ENCODE results near the gene SYT9.

SYT9 gene

DNA sequence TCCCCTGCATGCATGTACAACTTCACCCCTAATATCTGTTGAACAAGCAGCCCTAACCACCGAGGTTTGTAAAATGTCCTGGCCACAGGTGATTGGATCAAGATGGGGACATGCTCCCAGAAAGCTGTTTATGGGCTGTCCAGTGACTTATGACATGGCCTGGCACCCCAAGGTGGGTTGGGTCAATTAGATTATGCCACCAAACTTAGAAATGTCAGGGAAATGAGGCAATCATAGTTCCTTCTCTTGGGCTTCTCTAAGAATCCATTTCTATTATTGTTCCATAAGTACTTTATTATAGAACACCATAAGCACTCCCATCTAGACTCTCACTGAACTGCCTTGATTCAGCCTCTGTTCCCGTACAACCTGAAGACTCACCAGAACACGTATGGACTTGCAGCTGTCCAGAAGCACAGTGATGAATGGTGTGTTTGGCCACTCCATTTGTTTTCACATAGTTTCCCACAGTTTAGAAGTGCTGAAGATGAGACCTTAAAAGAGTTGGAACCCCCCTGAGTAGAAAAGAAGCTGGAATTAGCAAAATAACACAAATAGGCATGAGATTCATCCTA is 188.1 kb downstream of the SYT9 start:
- TF ChIP-seq GATA2 (IDR thresholded peaks at IDR 0.05; ENCODE audit: low read depth, low read length), result no peak
- no peak for TF ChIP-seq GATA3 (IDR thresholded peaks at IDR 0.05; ENCODE audit: low read depth, low read length)

DNA sequence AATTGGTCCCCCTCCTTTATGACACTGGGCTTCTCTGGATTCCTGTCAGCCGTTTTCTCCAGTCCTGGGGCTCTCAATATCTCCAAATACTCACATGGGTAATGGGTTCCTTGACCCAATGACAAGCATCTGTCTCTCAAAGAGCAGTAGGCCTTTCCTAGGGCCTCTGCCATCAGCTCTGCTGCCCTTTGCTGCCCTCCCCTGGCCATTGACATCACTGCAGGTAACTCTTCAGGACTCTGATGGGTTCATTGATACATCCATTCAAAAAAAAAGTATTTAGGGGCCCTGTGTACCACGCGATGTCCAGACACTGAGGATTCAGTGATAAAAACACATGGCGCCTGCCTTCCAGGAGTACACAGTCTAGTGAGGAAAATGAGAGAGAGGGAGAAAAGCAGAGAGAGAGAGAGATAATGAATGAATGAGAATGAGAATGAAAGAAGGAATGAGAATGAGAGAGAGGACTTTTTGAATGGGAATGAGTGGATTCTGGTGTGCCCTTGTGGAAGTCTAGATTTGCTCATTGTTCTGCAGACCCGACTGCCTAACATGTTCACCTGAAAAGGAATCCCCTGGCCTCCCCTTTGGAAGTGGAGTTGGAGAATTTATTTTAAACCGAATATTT is 191.0 kb downstream of the SYT9 start:
- TF ChIP-seq GATA3 (IDR thresholded peaks at IDR 0.05; ENCODE audit: low read depth, low read length), result no peak
- TF ChIP-seq GATA2 (IDR thresholded peaks at IDR 0.05; ENCODE audit: low read depth, low read length), result no peak

DNA sequence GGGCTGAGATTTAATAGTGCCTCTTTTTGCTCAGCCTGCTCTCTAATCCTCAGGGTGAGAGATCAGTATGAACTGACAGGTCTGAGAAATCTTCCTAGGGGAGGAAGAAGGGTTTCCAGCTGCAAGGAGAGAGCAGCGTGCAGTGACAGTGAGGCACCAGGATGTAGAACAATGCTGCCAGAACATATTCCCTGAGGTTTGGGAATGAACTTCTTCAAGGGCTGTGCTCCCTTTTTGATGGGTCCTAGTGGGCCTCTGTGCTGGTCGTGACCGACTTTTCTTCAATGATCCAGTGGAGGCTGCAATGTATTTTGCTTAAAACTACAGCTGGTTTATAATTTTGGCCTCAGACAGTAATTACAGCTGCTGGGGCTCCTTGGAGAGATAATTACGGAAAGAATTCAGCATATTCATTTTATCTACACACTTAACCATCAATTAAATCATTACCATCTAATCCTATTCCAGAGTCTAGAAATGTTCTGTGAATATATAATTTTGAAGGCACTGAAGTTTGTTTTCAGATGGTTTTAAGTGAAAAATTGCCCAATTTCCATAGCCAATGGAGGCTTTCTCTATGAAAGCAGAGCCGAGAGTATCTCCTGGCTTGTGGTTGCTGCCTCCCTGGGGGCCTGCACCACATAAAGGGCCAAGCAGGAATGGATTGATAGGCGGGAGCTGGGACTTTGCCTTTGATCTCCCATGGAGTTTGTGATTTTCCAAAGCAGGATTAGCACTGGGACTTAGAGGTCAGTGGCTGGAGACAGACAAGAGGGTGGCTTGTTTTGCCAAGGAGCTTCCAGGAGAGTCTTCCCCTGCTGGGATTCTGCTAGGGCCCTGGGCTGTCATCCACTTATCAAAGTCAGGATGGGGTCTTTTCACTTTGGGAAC is 192.6 kb downstream of the SYT9 start:
- TF ChIP-seq GATA3 (IDR thresholded peaks at IDR 0.05; ENCODE audit: low read depth, low read length) (no peak), GATA2 (IDR thresholded peaks at IDR 0.05; ENCODE audit: low read depth, low read length) (no peak)

DNA sequence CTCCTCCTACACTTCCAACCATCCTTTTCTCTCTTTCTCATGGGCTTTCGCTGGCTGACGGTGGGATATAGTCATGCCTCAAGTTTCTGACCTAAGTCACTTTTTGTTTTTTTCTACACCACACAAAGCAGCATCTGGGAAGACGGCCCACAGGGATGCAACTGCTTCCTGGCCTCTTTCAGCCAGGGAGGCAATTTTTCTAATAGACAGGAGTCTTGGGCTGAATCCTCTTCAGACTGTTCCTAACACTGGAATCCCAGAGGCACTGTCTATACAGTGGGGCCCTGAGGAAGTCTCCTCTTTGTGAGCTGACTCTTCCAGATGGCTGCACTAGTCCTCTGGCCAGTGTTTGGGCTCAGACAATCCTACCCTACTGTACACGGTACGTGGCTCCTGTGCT is 193.9 kb downstream of the SYT9 start:
- no peak for TF ChIP-seq GATA2 (IDR thresholded peaks at IDR 0.05; ENCODE audit: low read depth, low read length)
- no peak for TF ChIP-seq GATA3 (IDR thresholded peaks at IDR 0.05; ENCODE audit: low read depth, low read length)

DNA sequence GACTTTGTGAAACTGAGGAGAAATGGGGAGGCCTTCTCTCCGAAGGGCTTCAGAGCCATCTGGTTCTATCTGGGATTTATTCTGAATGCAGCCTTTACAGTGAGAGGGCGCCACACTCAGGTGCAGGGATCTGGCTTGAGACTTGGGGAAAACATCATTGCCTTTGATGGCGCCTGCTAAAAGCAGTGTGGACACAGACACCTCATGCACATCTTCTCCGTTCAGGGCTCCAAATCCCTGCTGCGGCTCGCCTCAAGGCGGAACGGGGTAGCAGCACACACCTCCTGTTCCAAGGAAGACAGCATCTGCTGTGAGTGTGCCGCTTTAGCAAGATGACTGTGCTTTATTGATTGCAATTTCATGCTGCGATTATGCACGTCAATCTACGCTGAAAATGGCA is 196.5 kb downstream of the SYT9 start:
- TF ChIP-seq GATA2 (IDR thresholded peaks at IDR 0.05; ENCODE audit: low read depth, low read length) (no peak), GATA3 (IDR thresholded peaks at IDR 0.05; ENCODE audit: low read depth, low read length) (no peak)

DNA sequence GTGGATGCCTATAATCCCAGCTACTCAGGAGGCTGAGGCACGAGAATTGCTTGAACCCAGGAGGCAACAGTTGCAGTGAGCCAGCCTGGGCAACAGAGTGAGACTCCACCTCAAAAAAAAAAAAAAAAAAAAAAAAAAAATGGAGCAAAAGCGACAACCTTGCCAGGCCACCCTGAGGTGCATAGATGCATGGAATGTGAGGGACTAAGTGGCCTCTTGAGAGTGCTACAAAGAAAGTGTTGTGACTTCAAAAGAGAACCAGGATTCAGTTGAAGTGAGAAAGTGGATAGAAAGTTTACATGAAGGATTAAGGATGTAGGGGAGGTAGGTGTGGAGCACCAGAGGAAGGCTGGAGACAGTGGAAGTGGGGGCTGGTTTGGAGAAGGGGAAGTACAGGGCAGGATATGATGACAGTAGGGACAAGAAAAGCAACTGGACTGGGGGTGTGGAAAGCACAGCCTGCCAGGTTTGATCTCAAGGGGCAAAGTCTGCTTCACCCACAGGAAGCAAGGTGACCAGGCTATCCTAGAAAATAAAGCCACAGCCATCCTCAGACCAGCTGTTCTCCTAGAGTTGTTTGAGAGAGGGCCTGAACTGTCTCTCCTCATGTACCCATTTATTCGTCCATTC is 197.6 kb downstream of the SYT9 start:
- TF ChIP-seq GATA2 (IDR thresholded peaks at IDR 0.05; ENCODE audit: low read depth, low read length) (no peak), GATA3 (IDR thresholded peaks at IDR 0.05; ENCODE audit: low read depth, low read length) (no peak)

DNA sequence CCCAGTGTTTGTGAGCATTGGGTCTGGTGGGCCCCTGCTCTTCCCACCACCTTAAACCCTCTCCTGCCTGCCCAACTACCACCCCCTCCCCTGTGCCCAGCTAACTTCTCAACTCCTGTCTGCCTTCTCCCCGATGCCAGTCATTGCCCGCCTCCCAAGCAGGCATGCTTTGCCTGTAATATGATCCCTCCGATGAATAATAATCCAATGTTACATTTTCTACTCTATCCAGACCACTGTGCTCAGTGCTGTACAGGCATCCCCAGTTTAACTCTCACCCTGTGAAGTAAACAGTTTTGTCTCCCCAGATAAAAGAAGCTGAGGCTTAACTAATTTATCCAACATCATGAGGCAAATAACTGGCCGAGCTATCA is 198.1 kb downstream of the SYT9 start:
- TF ChIP-seq GATA2 (IDR thresholded peaks at IDR 0.05; ENCODE audit: low read depth, low read length) (no peak), GATA3 (IDR thresholded peaks at IDR 0.05; ENCODE audit: low read depth, low read length) (no peak)

DNA sequence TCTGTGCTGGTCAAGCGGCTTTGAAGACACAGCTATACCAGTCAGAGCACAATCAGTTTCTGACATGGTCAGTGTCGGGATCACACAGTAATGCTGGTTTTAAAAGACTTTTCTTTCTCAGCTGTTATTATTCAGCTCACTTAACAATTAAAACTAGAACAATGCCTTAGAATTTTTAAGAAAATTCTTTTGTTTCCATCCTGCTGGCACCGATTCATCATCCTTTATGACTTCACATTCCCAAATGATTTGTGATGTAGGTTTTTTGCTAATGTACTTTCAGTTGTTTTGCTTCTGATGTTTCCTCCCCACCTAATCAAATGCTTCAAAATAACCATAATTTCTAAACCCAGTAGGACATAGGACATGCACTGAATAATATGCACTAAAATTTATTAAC is 199.1 kb downstream of the SYT9 start:
- no peak for TF ChIP-seq GATA3 (IDR thresholded peaks at IDR 0.05; ENCODE audit: low read depth, low read length)
- no peak for TF ChIP-seq GATA2 (IDR thresholded peaks at IDR 0.05; ENCODE audit: low read depth, low read length)

DNA sequence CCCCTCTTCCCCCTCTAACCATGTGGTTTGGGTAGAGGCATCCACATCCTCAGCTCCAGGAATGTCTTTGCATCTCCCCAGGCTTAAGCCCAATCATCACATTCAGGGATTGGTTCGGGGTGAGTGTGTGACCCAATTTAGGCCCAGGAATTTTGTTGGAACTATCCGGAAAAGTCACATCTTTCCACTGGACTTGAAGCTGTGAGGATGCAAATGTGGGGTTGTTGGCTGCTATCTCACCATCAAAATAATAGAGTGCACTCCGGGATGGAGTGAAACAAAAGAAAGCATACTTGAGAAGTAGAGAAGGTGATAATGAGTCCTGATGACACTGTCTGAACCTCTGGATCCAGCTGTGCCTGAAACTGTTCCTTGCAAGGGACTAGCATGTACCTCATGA is 199.8 kb downstream of the SYT9 start:
- TF ChIP-seq GATA2 (IDR thresholded peaks at IDR 0.05; ENCODE audit: low read depth, low read length) (no peak), GATA3 (IDR thresholded peaks at IDR 0.05; ENCODE audit: low read depth, low read length) (no peak)

DNA sequence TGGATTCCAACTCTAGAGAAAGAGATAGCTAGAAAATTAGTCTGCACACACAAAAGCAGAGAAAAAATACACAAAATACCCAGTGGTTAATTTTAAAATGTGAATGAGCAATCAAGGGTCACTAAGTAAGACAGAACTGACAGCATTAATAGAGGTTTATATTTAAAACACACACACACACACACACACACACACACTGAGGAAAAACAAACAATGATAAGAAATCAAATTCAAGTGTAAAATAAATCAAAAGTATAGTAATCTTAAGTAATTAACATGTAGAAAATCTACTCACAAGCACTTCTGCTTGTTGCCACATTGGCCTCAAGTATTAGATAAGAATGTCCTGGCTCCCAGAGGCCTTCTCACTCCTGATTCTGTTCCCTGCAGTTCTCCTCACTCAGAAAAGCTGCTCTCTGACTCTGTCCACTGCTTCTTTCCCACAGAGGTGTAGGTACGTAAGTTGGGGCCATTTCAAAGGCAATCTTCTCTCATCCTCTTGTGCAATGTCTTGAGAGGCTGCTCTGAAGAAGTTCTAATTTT is 200.3 kb downstream of the SYT9 start:
- TF ChIP-seq GATA3 (IDR thresholded peaks at IDR 0.05; ENCODE audit: low read depth, low read length) (no peak), GATA2 (IDR thresholded peaks at IDR 0.05; ENCODE audit: low read depth, low read length) (no peak)

DNA sequence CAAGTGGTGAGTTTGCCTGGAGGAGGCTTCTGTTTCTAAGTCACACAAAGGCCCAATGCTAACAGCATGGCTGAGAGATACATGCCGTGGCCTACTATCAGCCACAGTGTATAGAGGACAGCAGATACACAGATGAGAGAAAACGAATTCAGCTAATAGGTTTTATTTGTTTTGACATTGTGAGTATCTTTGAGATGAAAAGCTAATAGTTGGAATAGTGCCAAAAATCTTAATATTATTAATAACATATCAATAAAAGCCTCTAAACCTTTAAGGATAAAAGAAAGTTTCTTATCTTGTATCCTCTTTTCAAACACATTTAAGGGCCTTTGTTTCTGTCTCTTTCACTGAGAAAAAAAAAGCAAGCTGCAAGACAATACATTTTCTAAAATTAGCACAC is 203.2 kb downstream of the SYT9 start:
- TF ChIP-seq GATA3 (IDR thresholded peaks at IDR 0.05; ENCODE audit: low read depth, low read length), result no peak
- TF ChIP-seq GATA2 (IDR thresholded peaks at IDR 0.05; ENCODE audit: low read depth, low read length), result no peak

DNA sequence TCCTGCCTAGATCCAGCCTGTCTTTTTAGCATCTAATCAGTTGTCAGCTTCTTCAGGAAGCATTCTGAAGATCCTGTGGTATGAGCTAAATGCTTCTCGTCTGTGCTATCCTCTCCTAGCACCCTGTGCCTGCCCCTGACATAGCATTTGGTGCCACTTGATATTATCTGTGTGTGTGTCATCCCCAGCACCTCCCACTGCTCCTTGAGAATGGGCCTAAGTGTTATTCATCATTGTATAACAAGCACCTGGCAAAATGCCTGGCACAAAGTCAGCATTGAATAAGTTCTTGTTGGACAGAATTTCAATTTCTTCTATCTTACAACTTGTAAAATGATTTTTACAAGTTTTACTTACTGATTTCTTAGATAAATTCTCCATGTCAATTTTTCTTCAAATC is 205.5 kb downstream of the SYT9 start:
- TF ChIP-seq GATA2 (IDR thresholded peaks at IDR 0.05; ENCODE audit: low read depth, low read length), result no peak
- TF ChIP-seq GATA3 (IDR thresholded peaks at IDR 0.05; ENCODE audit: low read depth, low read length), result no peak

DNA sequence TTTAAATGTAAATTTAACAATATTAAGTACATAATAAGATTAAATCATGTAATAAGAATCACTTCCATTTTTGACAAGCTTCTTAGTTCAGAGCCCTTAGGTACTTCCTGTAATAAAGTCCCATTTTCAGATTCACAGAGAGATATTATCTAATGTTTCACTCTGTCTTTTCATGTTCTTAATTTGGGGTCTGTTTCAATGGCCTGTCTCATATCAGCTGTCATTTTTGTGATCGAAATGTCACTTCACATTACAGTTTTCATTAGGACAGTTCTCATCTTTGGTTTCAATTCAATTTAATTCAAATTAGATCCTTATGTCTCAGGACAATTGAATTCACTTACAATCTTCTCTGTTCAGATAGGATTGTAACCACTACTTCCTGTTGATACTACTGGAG is 211.0 kb downstream of the SYT9 start:
- peak; percentile 62 for TF ChIP-seq GATA3 (IDR thresholded peaks at IDR 0.05; ENCODE audit: low read depth, low read length)
- peak; percentile 35; the same call in 1 of the 2 replicates for TF ChIP-seq GATA2 (IDR thresholded peaks at IDR 0.05; ENCODE audit: low read depth, low read length)

DNA sequence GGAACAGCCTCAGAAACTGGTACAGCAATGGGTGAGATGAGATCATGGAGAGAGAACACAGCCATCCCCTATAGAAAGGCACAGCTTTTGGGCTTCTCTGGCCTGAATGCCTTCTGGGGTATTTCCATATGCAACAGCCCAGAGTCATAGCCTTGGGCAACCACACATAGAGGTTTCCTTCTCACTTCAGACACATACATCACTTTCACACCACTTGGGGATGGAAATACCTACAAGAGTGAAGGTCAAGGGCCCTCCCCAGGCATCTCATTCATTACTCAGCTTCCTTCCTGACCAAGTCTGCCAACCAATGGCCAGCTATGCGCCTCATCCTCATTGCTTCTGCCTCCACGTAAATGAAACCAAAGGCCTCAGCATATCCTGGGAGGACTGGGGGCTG is 215.9 kb downstream of the SYT9 start:
- TF ChIP-seq GATA2 (IDR thresholded peaks at IDR 0.05; ENCODE audit: low read depth, low read length) (no peak), GATA3 (IDR thresholded peaks at IDR 0.05; ENCODE audit: low read depth, low read length) (no peak)
